HepG2 (cell line): Measurements from ENCODE around the gene STK11. TPM values are rescaled to one million over a fixed set of nuclear protein-coding genes. Genes with fewer than 3 reads are reported as not detected.

Experiments used
- ATAC-seq: fragments of 200-7000 bp; cut with Tn5 transposase; 3 replicates; pipeline ENCODE4 v1.9.1; 2020; ENCODE audit warnings: mild to moderate bottlenecking, moderate library complexity
- BruUV-seq: library from RNA; stranded (reverse); fragments of 400-500 nt; replicated peaks from 2 replicates; lab custom pipeline; 2021; lab: Mats Ljungman, UMichigan
- CTCF ChIA-PET: fragments of 300-600 bp; formaldehyde crosslinking; extraction: SDS; loops from one replicate; lab custom pipeline; 2021; ENCODE audit warnings: low total read pairs, inconsistent platforms, low intra/inter-chr PET ratio; lab: Yijun Ruan, JAX
- POLR2A ChIA-PET: fragments of 350-600 bp; sonication (Branson Sonifier 250); formaldehyde crosslinking; loops from one replicate; lab custom pipeline; 2020; ENCODE audit warnings: antibody characterized with exemption, inconsistent platforms; lab: Yijun Ruan, JAX
- DNase-seq: peaks from one replicate; pipeline ENCODE4 v3.0.0-alpha.2; 2015; ENCODE audit warnings: low spot score
- FAIRE-seq: peaks from 3 replicates; lab custom pipeline; 2011; peaks lifted over from hg19 to GRCh38; lab: Jason Lieb, UNC
- H2AFZ ChIP-seq: one replicate; pipeline ENCODE4 v1.6.1; 2011; ENCODE audit warnings: low read length, inconsistent platforms
- H3K27ac ChIP-seq: fragments of 300-600 bp; 3 replicates; pipeline ENCODE4 v1.8.0; 2011; ENCODE audit warnings: mixed run types, mild to moderate bottlenecking, mixed read lengths, low read length, inconsistent platforms; ENCODE audit not compliant: insufficient read depth; ENCODE audit errors: extremely low read length
- H3K27me3 ChIP-seq, 2 experiments: fragments of 200-600 bp in 1 of 2; 2 replicates in 1 of 2; 3 replicates in 1 of 2; pipeline versions ENCODE4 v1.6.0 to v1.8.0; 2011; ENCODE audit warnings: low read length in 2 of 2, mild to moderate bottlenecking in 2 of 2, moderate library complexity in 2 of 2, inconsistent platforms in 1 of 2; ENCODE audit not compliant: insufficient read depth in 2 of 2, control insufficient read depth in 1 of 2
- H3K36me3 ChIP-seq, 2 experiments: fragments of 200-600 bp in 1 of 2; replicated peaks in 1 of 2; 2 replicates in 1 of 2; 3 replicates in 1 of 2; pipeline versions ENCODE4 v1.5.1 to v1.8.0; 2011; ENCODE audit warnings: low read length in 2 of 2, inconsistent platforms in 1 of 2; ENCODE audit not compliant: insufficient read depth in 2 of 2, control insufficient read depth in 1 of 2
- H3K4me1 ChIP-seq: 2 replicates; pipeline ENCODE4 v1.5.1; 2012; ENCODE audit warnings: low read length, inconsistent platforms; ENCODE audit not compliant: insufficient read depth
- H3K4me2 ChIP-seq: 2 replicates; pipeline ENCODE4 v1.6.0; 2011; ENCODE audit warnings: low read depth, low read length, inconsistent platforms
- H3K4me3 ChIP-seq, 3 experiments: fragments of 200-600 bp in 1 of 3; sonication (generic), shearing (Covaris generic) in 1 of 3; replicated peaks in 1 of 3; 2 replicates each; pipeline ENCODE4 v1.5.1; 2011 to 2016; ENCODE audit warnings: low read length in 3 of 3, inconsistent platforms in 2 of 3, low read depth in 2 of 3, mild to moderate bottlenecking in 2 of 3, control low read depth in 1 of 3, mixed read lengths in 1 of 3; ENCODE audit not compliant: insufficient read depth in 1 of 3
- H3K79me2 ChIP-seq: one replicate; pipeline ENCODE4 v1.6.1; 2011; ENCODE audit warnings: low read length, inconsistent platforms; ENCODE audit not compliant: insufficient read depth
- H3K9ac ChIP-seq: 2 replicates; pipeline ENCODE4 v1.6.0; 2011; ENCODE audit warnings: mild to moderate bottlenecking, low read depth, low read length, inconsistent platforms; ENCODE audit not compliant: insufficient read depth
- H3K9me3 ChIP-seq: 2 replicates; pipeline ENCODE4 v1.5.1; 2012; ENCODE audit warnings: mild to moderate bottlenecking, low read length
- H4K20me1 ChIP-seq: 2 replicates; pipeline ENCODE4 v1.6.0; 2011; ENCODE audit warnings: inconsistent platforms, mild to moderate bottlenecking, low read length, moderate library complexity; ENCODE audit not compliant: insufficient read depth
- ATF3 ChIP-seq: sonication (generic); formaldehyde crosslinking; IDR thresholded peaks from 2 replicates; pipeline ENCODE4 v1.4.0; 2020; ENCODE audit warnings: missing genetic modification reagents
- CHCHD3 ChIP-seq: sonication (generic); formaldehyde crosslinking; IDR thresholded peaks from 2 replicates; pipeline ENCODE4 v1.8.0; 2022; ENCODE audit warnings: mild to moderate bottlenecking, missing genetic modification reagents, moderate library complexity
- CSRNP2 ChIP-seq: sonication (generic); formaldehyde crosslinking; conservative IDR thresholded peaks from 2 replicates; pipeline ENCODE4 v1.8.0; 2022; ENCODE audit warnings: low read depth, missing genetic modification reagents
- GLMP ChIP-seq: sonication (generic); formaldehyde crosslinking; IDR thresholded peaks from 2 replicates; pipeline ENCODE4 v1.9.0; 2021; ENCODE audit warnings: missing genetic modification reagents, mild to moderate bottlenecking, borderline replicate concordance
- KDM4B ChIP-seq: sonication (generic); formaldehyde crosslinking; IDR thresholded peaks from 2 replicates; pipeline ENCODE4 v1.4.0; 2020; ENCODE audit warnings: missing genetic modification reagents
- MAX ChIP-seq: IDR thresholded peaks from 2 replicates; pipeline ENCODE4 v1.6.1; 2012; ENCODE audit warnings: inconsistent platforms
- NKX3-1 ChIP-seq: sonication (generic); formaldehyde crosslinking; IDR thresholded peaks from 2 replicates; pipeline ENCODE4 v1.5.0; 2020; ENCODE audit warnings: missing genetic modification reagents
- NR2F1 ChIP-seq, 2 experiments: fragments of 450-650 bp in 1 of 2; formaldehyde crosslinking in 1 of 2; IDR thresholded peaks; 2 replicates each; pipeline versions ENCODE4 v1.5.0 to v1.6.1; 2016 to 2020; ENCODE audit warnings: mild to moderate bottlenecking in 1 of 2, missing compliant biosample characterization in 1 of 2, missing genetic modification reagents in 1 of 2, moderate library complexity in 1 of 2
- PATZ1 ChIP-seq: sonication (generic); formaldehyde crosslinking; IDR thresholded peaks from 2 replicates; pipeline ENCODE4 v1.4.0; 2020; ENCODE audit warnings: missing genetic modification reagents
- SALL1 ChIP-seq: sonication (generic); formaldehyde crosslinking; IDR thresholded peaks from 2 replicates; pipeline ENCODE4 v1.8.0; 2022; ENCODE audit warnings: mild to moderate bottlenecking, missing genetic modification reagents
- SKI ChIP-seq: fragments of 450-650 bp; IDR thresholded peaks from one replicate; pipeline ENCODE4 v1.6.1; 2018; ENCODE audit warnings: mild to moderate bottlenecking; ENCODE audit not compliant: partially characterized antibody
- SRF ChIP-seq: IDR thresholded peaks from 2 replicates; pipeline ENCODE4 v1.6.1; 2011; ENCODE audit warnings: mild to moderate bottlenecking, low read depth, low read length, moderate library complexity
- TARDBP ChIP-seq: sonication (generic); formaldehyde crosslinking; IDR thresholded peaks from 2 replicates; pipeline ENCODE4 v1.8.0; 2022; ENCODE audit warnings: mild to moderate bottlenecking, missing genetic modification reagents
- XBP1 ChIP-seq: sonication (generic); formaldehyde crosslinking; IDR thresholded peaks from 2 replicates; pipeline ENCODE4 v1.5.0; 2020; ENCODE audit warnings: missing genetic modification reagents
- ZBTB42 ChIP-seq: sonication (generic); formaldehyde crosslinking; IDR thresholded peaks from 2 replicates; pipeline ENCODE4 v1.5.0; 2020; ENCODE audit warnings: mild to moderate bottlenecking, missing genetic modification reagents
- ZMAT3 ChIP-seq: sonication (generic); formaldehyde crosslinking; conservative IDR thresholded peaks from 2 replicates; pipeline ENCODE4 v1.7.0; 2021; ENCODE audit warnings: missing genetic modification reagents
- ZNF543 ChIP-seq: sonication (generic); formaldehyde crosslinking; IDR thresholded peaks from 2 replicates; pipeline ENCODE4 v1.4.0; 2020; ENCODE audit warnings: mild to moderate bottlenecking, missing genetic modification reagents
- ZNF547 ChIP-seq: sonication (generic); formaldehyde crosslinking; IDR thresholded peaks from 2 replicates; pipeline ENCODE4 v1.5.1; 2020; ENCODE audit warnings: mild to moderate bottlenecking, missing genetic modification reagents
- ZNF563 ChIP-seq: sonication (generic); formaldehyde crosslinking; IDR thresholded peaks from 2 replicates; pipeline ENCODE4 v1.8.0; 2022; ENCODE audit warnings: mild to moderate bottlenecking, moderate library complexity, missing genetic modification reagents
- ZNF761 ChIP-seq: sonication (generic); formaldehyde crosslinking; conservative IDR thresholded peaks from 2 replicates; pipeline ENCODE4 v1.4.0; 2020; ENCODE audit warnings: mild to moderate bottlenecking, missing genetic modification reagents
- WGBS: methylation state at CpG from one replicate; pipeline ENCODE4 v1.1.6; 2017; ENCODE audit warnings: low lambda C conversion rate; 5-methylcytosine and 5-hydroxymethylcytosine counted together
- in situ Hi-C: cut with HindIII; loops from 2 replicates; pipeline ENCODE4 v1.10.0; 2017; ENCODE audit warnings: low pct_unique_long_range_greater_than_20kb; ENCODE audit not compliant: extremely low pct_ligation_motif_present
- intact Hi-C: fragments of 100-400 bp; cut with micrococcal nuclease; formaldehyde crosslinking; loops from one replicate; pipeline ENCODE4 v1.10.0; 2022; ENCODE audit not compliant: unreplicated experiment
- polyA plus RNA-seq, 8 experiments: library from polyadenylated mRNA; depleted of rRNA in 3 of 8; stranded (reverse) in 7 of 8; unstranded in 1 of 8; fragments of >200 nt; fragmentation: Illumina TruSeq in 4 of 8; extraction: Trizol in 4 of 8; gene quantifications; 2 replicates each; pipeline versions ENCODE4 v1.2.1 to v1.2.3, GENCODE V29; 2011 to 2016; ENCODE audit warnings: low read depth in 4 of 8, missing spikeins in 1 of 8, mixed read lengths in 1 of 8; ENCODE audit not compliant: insufficient read depth in 1 of 8
- total RNA-seq, 5 experiments: library from RNA; depleted of rRNA; stranded (reverse); fragments of >200 nt; fragmentation: Illumina TruSeq; extraction: Trizol; gene quantifications; 2 replicates each; pipeline ENCODE4 v1.2.3, GENCODE V29; 2016; ENCODE audit warnings: low read depth in 1 of 5

Gene STK11
- total and polyA plus RNA-seq, 2 of the 13 experiments (the other 11 are each of a cell fraction or from before 2014, with no cell fraction given) = 27.5 to 43.6 TPM

GRCh38 chr19:1232652-1233072 is 27.1 kb downstream of the STK11 start:
- H3K4me2 ChIP-seq = peak overlapping the region; percentile 31
- TF ChIP-seq MAX (0 out of 2 replicates have a peak, but pooled peaks have one; percentile 32), TARDBP (0 out of 2 replicates have a peak, but pooled peaks have one; percentile 20), ATF3 (CRISPR knock-in tag) (no peak), SRF (no peak), NKX3-1 (CRISPR knock-in tag) (no peak), SALL1 (CRISPR knock-in tag) (peak; percentile 27), XBP1 (no peak), ZMAT3 (CRISPR knock-in tag) (no peak), GLMP (CRISPR knock-in tag) (no peak), KDM4B (no peak), CHCHD3 (CRISPR knock-in tag) (no peak), ZBTB42 (CRISPR knock-in tag) (no peak), NR2F1 (CRISPR knock-in tag; IDR thresholded peaks at IDR 0.05) (no peak), ZNF761 (CRISPR knock-in tag) (no peak), SKI (peak; percentile 36), ZNF547 (CRISPR knock-in tag) (no peak), CSRNP2 (no peak), ZNF543 (no peak), ZNF563 (CRISPR knock-in tag) (0 out of 2 replicates have a peak, but pooled peaks have one; percentile 30), PATZ1 (CRISPR knock-in tag) (peak; percentile 74)

More at GRCh38 chr19:1232652-1233072, 27.1 kb downstream of the STK11 start:
- intact Hi-C loops = no loop called here
- H3K4me1 ChIP-seq = peaks cover 24% of the 10 kb centered on the region
- ChIA-PET POLR2A (interaction anchor here (0.6 to 1.3 kb wide), 4 partner anchors 9 to 56 kb away, joined by 3 to 4 read pairs (median 3); partner anchors contain the start of gene ATP5F1D), CTCF (no interaction called here)
- no TSS peak for BruUV-seq
- FAIRE-seq (no peak), DNase-seq (no peak), ATAC-seq (peak; percentile 14)
- H3K79me2 ChIP-seq = no peaks in the 10 kb centered on the region
- peak overlapping the region; percentile 39 for H3K27ac ChIP-seq
- H3K9me3 ChIP-seq = no peaks in the 10 kb centered on the region
- no peak overlapping the region for H3K4me3 ChIP-seq
- no peak overlapping the region for H2AFZ ChIP-seq
- no peaks in the 10 kb centered on the region for H4K20me1 ChIP-seq
- WGBS = no CpG with 5 or more reads among the region's 15 CpGs
- no peaks in the 10 kb centered on the region for H3K27me3 ChIP-seq
- H3K9ac ChIP-seq = no peak overlapping the region
- H3K36me3 ChIP-seq = peaks cover 0 to 3% of the 10 kb centered on the region in 2 experiments; a peak in 1 of 5 replicates
- in situ Hi-C loops = no loop called here
